GM18519 (cell line): ENCODE measurements around the gene RCBTB2.
A peak's percentile ranks its signal among the peaks of the same experiment; 100 is the strongest.
"Not testable (repeated sequence)": the region's sequence is repeated elsewhere in the genome, so short reads cannot be mapped to it uniquely, and the experiment has no call there.

ENCODE experiments used
- ATAC-seq: cut with Tn5 transposase; IDR thresholded peaks from one replicate; pipeline ENCODE4 v1.9.1; 2021; ENCODE audit warnings: mild to moderate bottlenecking, moderate library complexity; ENCODE audit not compliant: unreplicated experiment, low FRiP score

RCBTB2 gene

DNA sequence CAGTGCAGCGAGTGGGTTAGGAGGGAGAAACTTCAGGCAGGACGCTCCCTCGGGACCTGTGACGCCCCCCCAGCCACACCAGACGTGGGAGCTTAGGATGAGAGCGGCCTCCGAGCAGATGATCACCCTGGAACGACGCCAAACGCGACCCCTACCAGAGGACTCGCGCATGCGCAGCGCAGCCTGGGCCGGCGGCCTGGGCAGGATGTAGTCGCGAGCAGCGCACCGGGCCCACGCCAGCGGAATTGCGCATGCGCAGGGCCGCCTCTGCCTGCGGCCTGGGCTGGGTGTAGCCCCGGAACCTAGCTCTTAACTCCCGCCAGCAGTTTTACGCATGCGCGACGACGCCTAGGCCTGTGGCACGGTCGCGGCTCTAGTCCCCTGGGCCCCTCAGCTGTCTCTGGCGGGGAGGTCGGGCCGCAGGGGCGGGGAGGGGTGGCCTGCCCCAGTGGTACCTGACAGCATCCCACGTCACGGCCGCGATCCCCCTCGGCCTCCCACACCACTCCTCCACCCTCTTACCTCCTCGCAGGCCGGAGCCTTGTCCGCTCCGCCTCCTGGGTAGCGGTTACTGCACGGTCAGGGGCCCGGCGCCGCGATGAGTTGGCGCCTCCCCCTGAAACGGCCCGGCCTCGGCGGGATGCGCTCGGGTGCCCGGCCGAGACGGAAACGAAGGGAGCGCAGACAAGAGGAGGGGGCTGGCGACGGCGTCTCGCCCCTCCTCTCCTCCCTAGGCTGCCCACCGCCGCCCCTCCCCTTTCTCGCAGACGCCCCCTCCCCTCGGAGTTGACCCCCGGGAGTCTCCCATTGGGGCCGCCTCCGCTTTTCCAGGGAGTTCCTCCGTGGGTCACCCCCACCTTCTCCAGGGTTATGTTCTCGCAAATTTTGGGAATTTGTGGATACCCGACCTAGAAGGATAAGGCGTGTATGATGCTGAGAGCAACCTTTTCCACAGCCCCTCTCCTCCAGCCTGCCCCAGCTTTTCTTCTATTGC is at the start of gene RCBTB2:
RCBTB2 (minus strand) TSS at position 575 of the 994 bp plus-strand sequence. CDS start 11,141 bp downstream, outside the sequence.
- ATAC-seq = peak; percentile 65

DNA sequence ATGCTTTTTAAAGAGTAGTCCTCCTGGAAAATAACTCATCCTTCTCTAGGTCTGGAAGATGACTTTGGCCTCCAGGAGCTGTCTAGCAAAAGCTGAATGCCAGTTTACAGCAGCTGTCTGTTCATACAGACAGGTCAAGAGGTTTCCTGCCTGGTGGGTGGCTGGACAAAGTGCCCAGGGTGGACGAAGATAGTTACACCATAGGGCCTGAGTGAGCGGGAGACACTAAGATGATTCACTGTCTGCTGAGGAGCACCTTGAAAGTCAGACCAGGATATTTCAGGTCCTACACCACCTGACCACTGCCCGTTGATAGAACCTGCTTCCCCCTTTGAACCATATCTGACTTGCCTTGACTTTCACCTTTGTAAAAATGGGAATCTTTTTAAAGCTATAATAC is 49.2 kb upstream of the RCBTB2 start:
- no peak for ATAC-seq

- ATAC-seq = no peak
These were observed 48.0 kb upstream of the RCBTB2 start for GRCh38 chr13:48580896-48581295.

DNA sequence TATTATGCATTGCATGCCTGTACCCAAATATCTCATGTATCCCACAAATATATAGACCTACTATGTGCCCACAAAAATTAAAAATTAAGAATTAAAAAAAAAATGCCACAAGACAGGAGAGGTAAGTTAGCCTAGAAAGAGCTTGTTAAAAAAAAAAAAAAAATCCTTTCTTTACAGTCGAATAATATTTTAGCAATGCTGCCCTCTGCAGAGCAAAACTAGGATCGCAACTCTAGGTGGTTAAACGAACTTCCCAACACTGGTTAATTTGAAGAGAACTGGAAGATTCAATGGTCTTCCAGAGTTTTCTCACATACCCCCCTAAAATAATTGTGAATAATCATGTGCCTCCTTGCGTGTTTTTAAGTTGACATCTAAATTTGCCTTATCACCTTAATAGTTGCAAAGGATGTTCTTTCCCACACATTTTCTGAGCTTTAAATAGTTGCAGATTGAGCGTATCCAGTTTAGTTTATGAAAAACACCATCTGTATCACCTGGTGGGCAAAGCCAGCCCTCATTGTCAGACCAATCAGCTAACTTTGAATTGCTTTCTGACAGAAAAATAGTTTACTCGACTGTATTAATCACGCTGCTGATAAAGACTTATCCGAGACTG is 47.4 kb upstream of the RCBTB2 start:
- ATAC-seq = no peak

GRCh38 chr13:48579919-48580180 is 47.0 kb upstream of the RCBTB2 start:
- not testable (repeated sequence) for ATAC-seq

GRCh38 chr13:48579165-48579918 is 46.5 kb upstream of the RCBTB2 start:
- ATAC-seq = peak; percentile 61

GRCh38 chr13:48578516-48579164 is 45.8 kb upstream of the RCBTB2 start:
- peak; percentile 31 for ATAC-seq

- ATAC-seq = no peak
These were observed 43.6 kb upstream of the RCBTB2 start for GRCh38 chr13:48576448-48577010.

DNA sequence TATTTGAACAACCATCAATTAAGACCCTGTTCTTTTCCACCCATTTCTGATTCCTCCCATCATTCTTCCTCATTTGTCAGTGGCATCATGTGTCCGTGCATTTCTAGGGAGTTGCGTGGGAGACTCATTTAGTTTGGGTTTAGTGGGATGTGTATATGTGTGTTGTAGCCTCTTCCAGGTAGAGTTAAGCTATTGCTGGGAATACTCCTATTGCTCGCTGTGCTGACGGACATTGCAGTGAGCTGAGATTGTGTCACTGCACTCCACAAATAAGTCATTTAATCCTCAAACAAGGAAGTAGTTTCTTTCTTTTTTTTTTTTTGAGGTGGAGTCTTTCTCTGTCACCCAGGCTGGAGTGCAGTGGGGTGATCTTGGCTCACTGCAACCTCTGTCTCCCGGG is 42.2 kb upstream of the RCBTB2 start:
- no peak for ATAC-seq

DNA sequence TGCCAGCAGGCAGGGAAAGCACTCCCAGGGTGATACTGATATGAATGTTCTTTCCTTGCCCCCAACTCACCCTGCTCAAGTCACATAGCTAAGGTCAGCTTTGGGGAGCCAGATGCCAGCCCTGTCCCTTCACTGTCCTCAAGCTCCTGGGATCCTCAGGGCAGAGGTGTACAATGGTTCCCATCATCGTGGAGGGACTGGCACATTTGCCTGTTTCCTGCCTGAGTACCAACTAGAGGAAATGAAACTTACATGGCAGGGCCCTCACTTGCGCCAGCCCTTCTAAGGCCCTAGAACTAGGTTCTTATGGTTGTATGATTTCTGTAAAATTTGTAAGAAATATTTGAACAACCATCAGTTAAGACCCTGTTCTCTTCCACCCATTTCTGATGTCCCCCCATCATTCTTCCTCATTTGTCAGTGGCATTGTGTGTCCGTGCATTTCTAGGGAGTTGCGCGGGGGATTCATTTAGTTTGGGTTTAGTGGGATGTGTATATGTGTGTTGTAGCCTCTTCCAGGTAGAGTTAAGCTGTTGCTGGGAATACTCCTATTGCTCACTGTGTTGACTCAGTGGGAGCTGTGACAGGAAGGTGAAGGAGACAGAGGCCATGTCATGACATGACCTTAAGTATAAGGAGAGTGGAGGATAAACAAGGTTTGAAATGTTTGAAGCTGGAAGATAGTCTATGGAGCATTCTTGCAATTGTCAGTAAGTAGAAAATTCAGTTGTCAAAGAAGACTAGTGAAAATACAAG is 41.3 kb upstream of the RCBTB2 start:
- no peak for ATAC-seq

DNA sequence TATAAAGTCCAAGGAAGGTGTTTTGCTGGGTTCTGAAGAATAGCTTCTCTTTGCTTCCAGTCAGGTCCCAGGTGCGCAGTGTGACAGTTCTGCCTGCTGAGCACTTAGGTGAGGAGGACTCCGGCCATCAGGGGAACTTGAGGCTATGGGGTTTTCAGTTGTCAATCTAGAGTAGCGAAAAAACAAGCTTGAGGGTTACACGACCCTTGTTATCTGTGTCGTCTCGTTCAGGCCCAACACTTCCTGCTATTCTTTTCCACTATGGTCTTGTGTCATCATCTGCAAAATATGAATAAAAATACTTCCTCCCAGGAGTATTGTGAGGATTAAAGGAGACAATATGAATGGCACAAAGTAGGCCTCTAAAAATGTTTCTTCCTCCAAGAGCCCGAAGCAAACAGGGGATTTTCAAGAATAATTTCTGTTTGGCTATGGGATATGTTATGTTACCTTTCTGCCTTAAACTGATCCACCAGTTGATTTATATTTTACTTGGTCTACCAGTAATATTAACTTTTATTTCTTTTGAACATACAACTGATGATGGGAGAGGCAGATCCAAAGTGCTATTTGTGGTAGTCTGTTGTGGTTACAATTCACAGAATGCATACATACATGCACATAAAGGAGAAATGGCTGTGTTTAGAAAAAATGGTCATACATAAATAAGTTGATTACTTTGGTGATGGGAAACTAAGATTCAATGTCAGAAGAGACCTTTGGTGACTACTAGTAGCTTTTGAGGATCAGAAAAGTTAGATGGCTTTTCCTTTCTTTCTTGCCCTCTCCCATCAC is 40.5 kb upstream of the RCBTB2 start:
- ATAC-seq = no peak

- ATAC-seq = no peak
These were observed 38.4 kb upstream of the RCBTB2 start for GRCh38 chr13:48571126-48571913.

DNA sequence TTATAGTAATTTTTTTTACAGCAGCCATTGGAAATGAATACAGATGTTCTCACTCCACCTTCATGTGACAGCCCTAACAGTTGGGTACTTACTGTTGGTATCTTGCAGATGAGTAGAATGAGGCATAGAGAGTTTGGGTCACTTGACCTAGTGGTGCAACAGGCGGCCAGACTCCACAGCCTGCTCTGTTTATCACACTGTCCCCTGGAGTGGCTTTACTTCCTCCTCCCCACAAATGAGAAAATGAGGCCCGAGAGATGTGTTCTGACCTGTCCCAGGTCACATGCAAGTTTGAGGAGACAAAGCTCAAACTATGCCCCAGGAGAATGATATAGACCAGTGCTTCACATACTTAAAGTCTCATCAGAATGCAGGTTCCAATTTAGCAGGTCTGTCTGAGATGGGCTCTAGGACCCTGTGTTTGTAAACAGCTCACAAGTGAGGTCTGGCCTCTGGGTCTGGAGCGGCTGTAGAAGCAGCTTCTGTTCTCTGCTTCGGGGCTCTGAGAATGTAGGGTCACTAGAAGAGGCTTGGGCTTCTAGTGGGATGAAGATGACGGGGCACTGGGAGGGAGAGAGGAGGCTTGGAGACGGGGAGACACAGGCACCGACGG is 37.4 kb upstream of the RCBTB2 start:
- no peak for ATAC-seq

DNA sequence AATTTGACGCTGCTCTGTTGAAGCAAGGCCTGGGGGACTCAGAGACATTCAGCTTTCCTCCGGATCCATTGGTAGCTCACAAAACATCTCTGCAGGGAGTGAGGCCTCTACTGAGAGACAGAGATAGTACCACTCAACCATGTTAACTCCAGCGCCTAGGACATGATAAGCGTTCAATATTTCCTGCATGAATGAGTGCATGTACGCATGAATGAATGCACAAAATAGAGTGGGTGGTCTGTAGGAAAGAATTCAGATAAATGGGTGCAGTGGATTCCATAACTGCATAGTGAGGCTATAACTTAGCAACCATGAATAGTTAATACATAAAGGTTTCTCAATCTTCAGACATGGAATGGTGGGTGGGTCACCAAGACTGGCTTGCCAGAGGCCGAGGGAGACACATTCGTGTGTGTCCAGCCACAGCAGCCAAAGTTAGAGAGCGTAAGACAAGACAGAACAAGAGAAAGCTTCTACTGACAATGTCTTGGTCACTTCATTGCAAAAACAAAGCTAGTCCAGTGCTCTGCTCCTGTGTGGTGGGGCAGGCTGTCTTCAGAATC is 36.3 kb upstream of the RCBTB2 start:
- no peak for ATAC-seq

GRCh38 chr13:48568370-48569103 is 35.7 kb upstream of the RCBTB2 start:
- ATAC-seq = no peak

- ATAC-seq = no peak
These were observed 34.9 kb upstream of the RCBTB2 start for GRCh38 chr13:48567515-48568369.
